Measurements from ENCODE around the gene OSBPL9.
"Not testable (repeated sequence)": the region's sequence is repeated elsewhere in the genome, so short reads cannot be mapped to it uniquely, and the experiment has no call there.

OSBPL9 gene

GRCh38 chr1:51789342-51789741 lies 172.4 kb downstream of the OSBPL9 start:
- DNase-seq (ENCODE audit: low read depth in 2 of 2), result no peak

- DNase-seq (ENCODE audit: low read depth in 2 of 2), result no peak
These were observed 173.5 kb downstream of the OSBPL9 start for GRCh38 chr1:51790385-51790784.

GRCh38 chr1:51791888-51792287 lies 175.0 kb downstream of the OSBPL9 start:
- DNase-seq (ENCODE audit: low read depth in 2 of 2), result no peak

- DNase-seq (ENCODE audit: low read depth in 2 of 2), result no peak
These were observed 176.0 kb downstream of the OSBPL9 start for GRCh38 chr1:51792864-51793263.

- no peak for DNase-seq (ENCODE audit: low read depth in 2 of 2)
These were observed 177.4 kb downstream of the OSBPL9 start for GRCh38 chr1:51794260-51794659.

GRCh38 chr1:51794868-51795267 lies 178.0 kb downstream of the OSBPL9 start:
- DNase-seq (ENCODE audit: low read depth in 2 of 2), result no peak

GRCh38 chr1:51799372-51799771 lies 182.5 kb downstream of the OSBPL9 start:
- DNase-seq (ENCODE audit: low read depth in 2 of 2), result no peak

- DNase-seq (ENCODE audit: low read depth in 2 of 2), result no peak
These were observed 197.6 kb downstream of the OSBPL9 start for GRCh38 chr1:51814513-51814912.

- DNase-seq (ENCODE audit: low read depth in 2 of 2), result no peak
These were observed 201.6 kb downstream of the OSBPL9 start for GRCh38 chr1:51818487-51818886.

GRCh38 chr1:51819021-51819420 lies 202.1 kb downstream of the OSBPL9 start:
- not testable (repeated sequence) for DNase-seq (ENCODE audit: low read depth in 2 of 2)

- DNase-seq (ENCODE audit: low read depth in 2 of 2), result no peak
These were observed 202.9 kb downstream of the OSBPL9 start for GRCh38 chr1:51819810-51820209.

- no peak for DNase-seq (ENCODE audit: low read depth in 2 of 2)
These were observed 212.2 kb downstream of the OSBPL9 start for GRCh38 chr1:51829058-51829457.

GRCh38 chr1:51833700-51834099 lies 216.8 kb downstream of the OSBPL9 start:
- DNase-seq (ENCODE audit: low read depth in 2 of 2), result no peak

- DNase-seq (ENCODE audit: low read depth in 2 of 2), result no peak
These were observed 220.4 kb downstream of the OSBPL9 start for GRCh38 chr1:51837243-51837642.

Data from stimulated activated CD8-positive, alpha-beta memory T cell treated with anti-CD3 and anti-CD28 coated beads, Interleukin-2, amount 100 ng/mL, for 48 hours (primary cell).